NT2/D1 (cell line): Measurements from ENCODE around the gene LIPK.

Source experiments
- YY1 ChIP-seq: IDR thresholded peaks from 2 replicates; pipeline ENCODE4 v1.6.1; 2011; ENCODE audit not compliant: insufficient read length, insufficient read depth
- ZNF274 ChIP-seq: IDR thresholded peaks from 2 replicates; pipeline ENCODE4 v1.6.1; 2011; ENCODE audit warnings: mild to moderate bottlenecking, low read depth, low read length

DNA sequence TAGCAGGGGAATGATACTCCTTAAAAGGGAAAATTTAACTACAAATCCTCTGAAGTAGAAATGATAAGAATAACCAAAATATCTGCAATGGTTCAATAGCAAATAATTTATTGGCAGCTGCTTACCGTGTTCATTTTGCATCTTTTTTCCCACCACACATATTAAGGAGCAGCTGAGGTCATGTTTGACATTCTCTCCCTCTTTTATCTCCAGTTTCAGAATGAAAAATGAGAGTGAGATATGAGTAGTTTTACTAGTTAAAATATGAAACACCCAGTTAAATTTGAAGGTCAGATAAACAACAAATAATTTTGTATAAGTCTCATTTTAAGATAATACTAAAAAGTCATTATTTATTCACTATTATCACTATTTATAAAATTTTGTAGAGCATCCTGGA, 56.9 kb downstream of the LIPK start:
- TF ChIP-seq YY1 (no peak), ZNF274 (no peak)
